Measurements from ENCODE around the gene RIMS3.

DNA sequence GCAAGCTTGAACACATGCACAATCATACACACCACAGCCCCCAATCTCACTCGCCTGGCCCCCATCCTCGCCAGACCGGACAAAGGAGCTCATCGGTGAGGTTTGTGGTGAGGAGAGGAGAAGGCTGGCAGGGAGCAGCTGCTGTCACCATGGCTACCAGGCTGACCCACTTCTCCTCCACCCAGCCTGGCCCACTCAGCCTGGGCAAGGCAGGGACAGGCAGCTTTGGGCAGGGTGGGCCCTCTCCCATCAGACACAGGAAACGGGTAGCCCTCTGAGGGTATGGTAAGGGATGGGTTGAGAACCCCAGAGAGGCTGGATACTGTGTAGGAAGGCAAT, 15.9 kb downstream of the RIMS3 start:
- TF ChIP-seq, protein P1, sequence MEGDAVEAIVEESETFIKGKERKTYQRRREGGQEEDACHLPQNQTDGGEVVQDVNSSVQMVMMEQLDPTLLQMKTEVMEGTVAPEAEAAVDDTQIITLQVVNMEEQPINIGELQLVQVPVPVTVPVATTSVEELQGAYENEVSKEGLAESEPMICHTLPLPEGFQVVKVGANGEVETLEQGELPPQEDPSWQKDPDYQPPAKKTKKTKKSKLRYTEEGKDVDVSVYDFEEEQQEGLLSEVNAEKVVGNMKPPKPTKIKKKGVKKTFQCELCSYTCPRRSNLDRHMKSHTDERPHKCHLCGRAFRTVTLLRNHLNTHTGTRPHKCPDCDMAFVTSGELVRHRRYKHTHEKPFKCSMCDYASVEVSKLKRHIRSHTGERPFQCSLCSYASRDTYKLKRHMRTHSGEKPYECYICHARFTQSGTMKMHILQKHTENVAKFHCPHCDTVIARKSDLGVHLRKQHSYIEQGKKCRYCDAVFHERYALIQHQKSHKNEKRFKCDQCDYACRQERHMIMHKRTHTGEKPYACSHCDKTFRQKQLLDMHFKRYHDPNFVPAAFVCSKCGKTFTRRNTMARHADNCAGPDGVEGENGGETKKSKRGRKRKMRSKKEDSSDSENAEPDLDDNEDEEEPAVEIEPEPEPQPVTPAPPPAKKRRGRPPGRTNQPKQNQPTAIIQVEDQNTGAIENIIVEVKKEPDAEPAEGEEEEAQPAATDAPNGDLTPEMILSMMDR (IDR thresholded peaks at IDR 0.05) = no peak
- no peak for TF ChIP-seq POLR2AphosphoS5 (IDR thresholded peaks at IDR 0.05)

Measured in sigmoid colon (tissue), 4 donors.